ENCODE measurements around the gene QRFP. TPM values are rescaled to one million over a fixed set of nuclear protein-coding genes. Genes with fewer than 3 reads are reported as not detected.

QRFP gene
- total and polyA plus RNA-seq, 12 donors: not detected

- WGBS, 4 donors: 88 to 93% (median 92%) methylated on average over 23 to 48 of the region's 48 CpGs
- no peaks in the 10 kb centered on the region for H3K9me3 ChIP-seq (replicated peaks in 1 of 3)
- no peak for DNase-seq
- H3K4me1 ChIP-seq (replicated peaks in 1 of 2): no peaks in the 10 kb centered on the region
- H3K36me3 ChIP-seq (replicated peaks in 1 of 2): no peaks in the 10 kb centered on the region
- TF ChIP-seq, protein P1, sequence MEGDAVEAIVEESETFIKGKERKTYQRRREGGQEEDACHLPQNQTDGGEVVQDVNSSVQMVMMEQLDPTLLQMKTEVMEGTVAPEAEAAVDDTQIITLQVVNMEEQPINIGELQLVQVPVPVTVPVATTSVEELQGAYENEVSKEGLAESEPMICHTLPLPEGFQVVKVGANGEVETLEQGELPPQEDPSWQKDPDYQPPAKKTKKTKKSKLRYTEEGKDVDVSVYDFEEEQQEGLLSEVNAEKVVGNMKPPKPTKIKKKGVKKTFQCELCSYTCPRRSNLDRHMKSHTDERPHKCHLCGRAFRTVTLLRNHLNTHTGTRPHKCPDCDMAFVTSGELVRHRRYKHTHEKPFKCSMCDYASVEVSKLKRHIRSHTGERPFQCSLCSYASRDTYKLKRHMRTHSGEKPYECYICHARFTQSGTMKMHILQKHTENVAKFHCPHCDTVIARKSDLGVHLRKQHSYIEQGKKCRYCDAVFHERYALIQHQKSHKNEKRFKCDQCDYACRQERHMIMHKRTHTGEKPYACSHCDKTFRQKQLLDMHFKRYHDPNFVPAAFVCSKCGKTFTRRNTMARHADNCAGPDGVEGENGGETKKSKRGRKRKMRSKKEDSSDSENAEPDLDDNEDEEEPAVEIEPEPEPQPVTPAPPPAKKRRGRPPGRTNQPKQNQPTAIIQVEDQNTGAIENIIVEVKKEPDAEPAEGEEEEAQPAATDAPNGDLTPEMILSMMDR (IDR thresholded peaks at IDR 0.05): no peak
- no peak for TF ChIP-seq POLR2A (IDR thresholded peaks at IDR 0.05)
- intact Hi-C loops (cut with DNase I): no loop called here
- no peak overlapping the region for H3K27ac ChIP-seq
- H3K4me3 ChIP-seq: no peak overlapping the region
- no peaks in the 10 kb centered on the region for H3K27me3 ChIP-seq
Observed at GRCh38 chr9:130904070-130905044, 7.7 kb upstream of the QRFP start.

DNA sequence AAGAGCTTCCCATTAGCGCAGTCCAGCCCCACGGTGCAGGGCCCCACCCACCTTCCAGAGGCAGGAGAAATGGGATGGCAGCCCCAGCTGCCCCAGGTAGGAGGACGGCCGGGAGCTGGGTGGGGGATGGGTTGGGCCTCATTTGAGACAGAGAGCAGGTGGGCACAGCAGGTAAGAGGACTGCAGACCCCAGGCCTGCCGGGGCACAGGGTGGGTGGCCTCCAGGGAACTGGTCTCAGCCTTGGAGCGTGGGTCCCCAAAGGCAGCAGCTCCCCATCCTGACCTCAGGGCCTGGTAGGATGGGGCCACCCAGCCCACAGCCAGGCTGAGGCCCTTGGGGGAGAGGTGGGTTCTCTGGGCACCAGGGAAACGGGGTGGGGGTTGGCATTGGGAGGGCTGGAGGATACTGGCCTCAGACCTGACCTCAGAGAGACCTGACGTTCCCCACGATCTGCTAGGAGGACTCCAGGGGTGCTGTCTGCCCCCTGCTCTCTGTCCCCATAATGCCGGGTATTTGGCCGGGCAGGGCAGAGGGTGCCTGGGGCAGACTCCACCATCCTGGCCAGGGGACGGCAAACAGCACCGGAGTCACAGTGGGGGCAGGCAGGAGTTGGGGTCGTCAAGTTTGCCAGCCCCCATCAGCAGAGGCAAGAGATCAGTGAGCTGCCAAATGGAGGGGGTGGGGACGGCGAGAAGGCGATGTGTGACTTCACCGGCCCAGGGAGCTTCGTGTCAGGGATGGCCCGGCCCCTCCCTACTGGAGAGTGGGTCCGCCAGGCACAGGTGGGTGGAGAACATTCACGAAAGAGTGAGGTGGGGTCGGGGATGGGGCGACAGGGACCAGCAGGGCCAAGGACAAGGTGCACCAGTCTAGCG, 6.8 kb upstream of the QRFP start:
- no peaks in the 10 kb centered on the region for H3K9me3 ChIP-seq (replicated peaks in 1 of 3)
- intact Hi-C loops (cut with DNase I): no loop called here
- no peak overlapping the region for H3K27ac ChIP-seq
- no peaks in the 10 kb centered on the region for H3K4me1 ChIP-seq (replicated peaks in 1 of 2)
- no peaks in the 10 kb centered on the region for H3K36me3 ChIP-seq (replicated peaks in 1 of 2)
- no peak for TF ChIP-seq POLR2A (IDR thresholded peaks at IDR 0.05)
- TF ChIP-seq, protein P1 (IDR thresholded peaks at IDR 0.05): no peak
- no peak for DNase-seq
- no peak overlapping the region for H3K4me3 ChIP-seq
- WGBS, 4 donors: 79 to 84% (median 80%) methylated on average over 16 to 25 of the region's 25 CpGs
- no peaks in the 10 kb centered on the region for H3K27me3 ChIP-seq

DNA sequence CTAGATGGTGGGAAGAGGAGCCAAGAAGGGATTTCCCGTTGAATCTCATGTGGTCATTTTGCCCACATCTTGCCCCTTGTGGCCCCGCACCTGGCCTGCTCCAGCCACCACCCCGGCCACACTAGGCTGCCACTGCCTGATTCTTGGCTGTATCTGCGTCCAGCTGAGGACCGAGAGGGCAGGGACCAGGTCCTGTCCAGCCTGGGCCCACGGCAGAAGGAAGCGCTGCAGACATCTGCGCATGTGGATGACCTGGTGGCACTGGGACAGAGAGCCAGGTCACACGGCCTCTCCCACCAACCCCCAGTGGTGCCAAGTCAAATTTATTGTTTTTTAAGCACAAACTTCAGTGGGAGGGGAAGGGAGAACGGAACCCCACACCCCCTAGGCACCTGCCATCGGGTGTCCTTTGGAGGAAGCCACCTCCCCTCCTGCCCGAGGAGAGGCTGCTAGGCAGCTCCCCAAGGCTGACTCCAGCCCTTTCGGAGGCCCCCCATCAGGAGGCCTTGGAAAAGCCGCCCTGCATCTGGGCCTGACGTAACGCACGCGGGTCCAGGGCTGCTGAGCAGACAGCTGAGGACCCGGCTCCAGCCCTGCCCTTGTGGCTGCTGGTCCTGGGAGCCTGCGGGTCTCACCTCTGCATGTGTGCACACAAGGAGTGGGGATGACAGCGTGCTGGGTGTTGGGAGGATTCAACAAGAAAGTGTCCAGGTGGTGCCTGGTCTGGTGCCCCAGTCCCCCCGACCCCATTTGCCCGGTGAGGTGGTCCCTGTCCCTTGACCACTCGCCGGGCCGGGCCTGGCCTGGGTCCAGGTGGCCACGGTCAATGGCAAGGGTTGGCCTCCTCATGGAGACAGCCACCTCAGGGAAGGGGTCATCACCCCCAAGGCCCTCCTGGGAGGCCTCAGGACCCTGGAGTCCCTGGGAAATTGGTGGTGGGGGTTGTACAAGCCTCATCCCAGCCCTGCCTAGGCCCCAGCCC, 5.9 kb upstream of the QRFP start:
- TF ChIP-seq POLR2A (IDR thresholded peaks at IDR 0.05): no peak
- TF ChIP-seq, protein P1 (IDR thresholded peaks at IDR 0.05): no peak
- Histone ChIP-seq H3K36me3 (replicated peaks in 1 of 2) (no peaks in the 10 kb centered on the region), H3K4me1 (replicated peaks in 1 of 2) (no peaks in the 10 kb centered on the region), H3K27ac (no peak overlapping the region), H3K4me3 (no peak overlapping the region), H3K27me3 (no peaks in the 10 kb centered on the region), H3K9me3 (replicated peaks in 1 of 3) (no peaks in the 10 kb centered on the region)
- DNase-seq: no peak
- intact Hi-C loops (cut with DNase I): no loop called here
- 72 to 88% (median 82%) methylated on average over 14 to 27 of the region's 27 CpGs for WGBS, 4 donors
